Mucosa of rectum (tissue), 2 donors: Measurements from ENCODE around the gene NXPH2.

Experiments
- H3K27ac ChIP-seq, 2 donors: one replicate each; pipeline ENCODE4 v1.7.0; 2013; ENCODE audit warnings: inconsistent platforms in 2 of 2, low read depth in 2 of 2, low read length in 2 of 2
- H3K27me3 ChIP-seq, 2 donors: one replicate each; pipeline ENCODE4 v1.7.0; 2013; ENCODE audit warnings: low read length in 2 of 2; ENCODE audit not compliant: control insufficient read depth in 2 of 2, insufficient read depth in 2 of 2
- H3K36me3 ChIP-seq, 2 donors: one replicate each; pipeline ENCODE4 v1.7.0; 2013; ENCODE audit warnings: low read length in 2 of 2; ENCODE audit not compliant: control insufficient read depth in 2 of 2, insufficient read depth in 2 of 2
- H3K4me1 ChIP-seq, 2 donors: one replicate each; pipeline ENCODE4 v1.7.0; 2013; ENCODE audit warnings: low read length in 2 of 2, mild to moderate bottlenecking in 1 of 2; ENCODE audit not compliant: control insufficient read depth in 2 of 2, insufficient read depth in 2 of 2
- H3K4me3 ChIP-seq, 2 donors: one replicate each; pipeline ENCODE4 v1.7.0; 2013; ENCODE audit warnings: low read length in 2 of 2
- H3K9ac ChIP-seq, 2 donors: one replicate each; pipeline ENCODE4 v1.7.0; 2013; ENCODE audit warnings: low read length in 2 of 2, low read depth in 1 of 2, mild to moderate bottlenecking in 1 of 2
- H3K9me3 ChIP-seq, 2 donors: one replicate each; pipeline ENCODE4 v1.7.0; 2013; ENCODE audit warnings: low read length in 2 of 2; ENCODE audit not compliant: control insufficient read depth in 2 of 2
- donor health status: healthy.
- donor health status: Normal muscosa, but diverticular disease.

NXPH2 gene

DNA sequence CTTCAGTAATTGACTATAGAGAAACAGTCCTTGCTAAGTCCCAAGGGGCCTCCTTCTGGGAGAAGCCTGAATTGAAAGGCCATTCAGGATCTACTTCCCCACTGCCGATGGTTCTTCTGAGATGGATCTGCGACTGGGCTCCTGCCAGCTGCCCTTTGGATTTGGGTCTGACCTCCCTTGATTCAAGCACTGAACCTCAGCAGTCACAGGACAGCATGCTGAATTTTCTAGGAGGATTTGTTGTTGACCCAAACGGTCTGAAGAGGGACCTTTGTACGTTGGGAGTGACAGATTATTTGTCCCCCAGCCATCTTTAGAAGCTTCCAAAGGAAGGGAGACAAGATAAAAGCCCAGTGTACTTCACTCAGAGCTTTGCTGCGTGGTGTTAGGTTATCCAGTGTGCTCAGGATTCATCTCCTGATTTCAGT lies 67.1 kb downstream of the NXPH2 start:
- no peak overlapping the region for H3K27ac ChIP-seq
- no peaks in the 10 kb centered on the region for H3K4me1 ChIP-seq
- no peak overlapping the region for H3K4me3 ChIP-seq
- H3K9me3 ChIP-seq, result no peaks in the 10 kb centered on the region
- H3K36me3 ChIP-seq, result no peaks in the 10 kb centered on the region
- H3K27me3 ChIP-seq, result no peaks in the 10 kb centered on the region
- no peak overlapping the region for H3K9ac ChIP-seq

DNA sequence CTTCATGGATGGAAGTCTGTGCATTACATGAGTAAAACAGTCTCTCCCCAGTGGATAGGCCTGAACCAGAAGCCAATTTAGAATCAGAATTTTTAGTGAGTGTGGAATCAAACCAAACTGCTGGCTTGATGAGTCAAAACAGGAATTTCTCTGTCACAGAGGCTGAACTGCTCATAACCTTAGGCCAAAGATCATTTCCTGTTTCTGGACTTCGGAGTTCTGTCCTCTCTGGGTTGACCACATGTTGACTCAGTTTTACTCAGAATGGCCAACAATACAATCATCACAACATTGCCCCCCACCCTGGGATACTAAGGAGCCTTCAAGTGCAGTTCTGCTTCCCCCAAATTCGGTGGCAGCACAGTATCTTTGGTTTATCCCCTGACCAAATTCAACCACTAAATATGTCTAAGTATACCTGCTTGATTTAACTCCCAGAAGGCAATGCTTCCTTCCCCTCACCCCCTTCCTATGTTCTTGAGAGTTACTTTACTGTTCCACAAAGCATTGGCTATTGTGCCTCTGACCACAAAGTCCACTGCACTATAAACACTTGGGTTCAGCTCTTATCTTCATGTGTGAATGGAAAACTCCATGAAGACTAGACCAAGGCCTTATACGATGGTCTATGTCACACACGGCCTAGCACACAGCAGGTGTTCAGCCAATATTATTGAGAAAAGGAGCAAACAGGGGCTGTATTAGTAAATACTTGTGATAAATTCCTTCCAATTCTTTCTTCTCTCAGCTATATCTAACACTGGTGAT lies 67.8 kb downstream of the NXPH2 start:
- Histone ChIP-seq H3K4me3 (no peak overlapping the region), H3K36me3 (no peaks in the 10 kb centered on the region)

DNA sequence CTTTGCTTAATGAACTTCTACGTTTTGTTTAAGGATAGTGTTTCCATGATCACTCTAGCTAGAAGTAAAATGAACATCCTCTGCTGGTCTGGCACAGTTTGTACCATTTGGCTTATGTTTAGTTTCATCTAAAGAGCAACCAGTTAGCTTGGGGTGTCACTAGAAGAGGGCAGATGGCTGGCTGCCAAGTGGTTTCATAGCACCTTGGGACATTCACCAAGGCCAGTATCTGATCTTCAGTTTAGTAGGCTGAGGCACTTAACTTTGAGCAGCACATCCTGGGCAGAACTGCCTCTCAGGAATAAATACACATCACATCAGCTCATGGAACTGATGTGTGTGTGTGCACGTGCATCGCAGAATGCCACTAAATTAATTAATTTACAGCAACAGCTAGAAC lies 68.4 kb downstream of the NXPH2 start:
- H3K4me3 ChIP-seq, result no peak overlapping the region
- no peaks in the 10 kb centered on the region for H3K36me3 ChIP-seq
- no peaks in the 10 kb centered on the region for H3K9me3 ChIP-seq

More for the DNA sequence above, 67.8 kb downstream of the NXPH2 start:
- no peaks in the 10 kb centered on the region for H3K27me3 ChIP-seq
- H3K9me3 ChIP-seq, result no peaks in the 10 kb centered on the region
- H3K27ac ChIP-seq, result no peak overlapping the region
- H3K4me1 ChIP-seq, result no peaks in the 10 kb centered on the region
- H3K9ac ChIP-seq, result no peak overlapping the region

DNA sequence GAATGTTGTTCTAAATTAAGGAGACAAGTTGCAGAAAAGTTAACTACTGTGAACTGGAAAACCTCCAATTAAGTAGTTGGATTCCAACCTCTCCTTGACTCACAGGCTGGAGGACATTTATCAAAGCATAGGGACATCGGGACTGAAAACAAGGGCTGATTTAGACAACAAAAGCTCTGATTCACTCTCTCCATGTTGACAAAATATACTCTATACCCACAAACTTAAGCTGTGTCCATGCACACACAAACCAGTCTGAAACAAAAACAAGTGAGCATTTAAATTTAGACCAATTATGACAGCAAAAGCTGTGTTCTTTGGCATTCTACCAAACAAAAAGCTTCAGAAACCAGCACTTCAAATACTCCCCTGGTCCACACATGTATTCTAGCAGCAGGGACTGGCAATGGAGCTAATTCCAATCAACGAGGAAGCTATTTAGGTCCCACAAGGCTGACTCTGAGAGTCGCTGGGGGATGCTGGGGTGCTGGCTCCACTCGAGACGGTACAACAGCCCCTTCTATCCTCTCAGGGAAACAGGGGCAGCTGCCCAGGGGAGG lies 71.4 kb downstream of the NXPH2 start:
- H3K27me3 ChIP-seq, result no peaks in the 10 kb centered on the region
- no peak overlapping the region for H3K4me3 ChIP-seq
- H3K4me1 ChIP-seq, result no peaks in the 10 kb centered on the region
- H3K9me3 ChIP-seq, result no peaks in the 10 kb centered on the region
- no peak overlapping the region for H3K27ac ChIP-seq
- H3K36me3 ChIP-seq, result no peaks in the 10 kb centered on the region
- no peak overlapping the region for H3K9ac ChIP-seq

More for the DNA sequence above, 68.4 kb downstream of the NXPH2 start:
- no peak overlapping the region for H3K9ac ChIP-seq
- H3K27ac ChIP-seq, result no peak overlapping the region
- H3K27me3 ChIP-seq, result no peaks in the 10 kb centered on the region
- no peaks in the 10 kb centered on the region for H3K4me1 ChIP-seq

DNA sequence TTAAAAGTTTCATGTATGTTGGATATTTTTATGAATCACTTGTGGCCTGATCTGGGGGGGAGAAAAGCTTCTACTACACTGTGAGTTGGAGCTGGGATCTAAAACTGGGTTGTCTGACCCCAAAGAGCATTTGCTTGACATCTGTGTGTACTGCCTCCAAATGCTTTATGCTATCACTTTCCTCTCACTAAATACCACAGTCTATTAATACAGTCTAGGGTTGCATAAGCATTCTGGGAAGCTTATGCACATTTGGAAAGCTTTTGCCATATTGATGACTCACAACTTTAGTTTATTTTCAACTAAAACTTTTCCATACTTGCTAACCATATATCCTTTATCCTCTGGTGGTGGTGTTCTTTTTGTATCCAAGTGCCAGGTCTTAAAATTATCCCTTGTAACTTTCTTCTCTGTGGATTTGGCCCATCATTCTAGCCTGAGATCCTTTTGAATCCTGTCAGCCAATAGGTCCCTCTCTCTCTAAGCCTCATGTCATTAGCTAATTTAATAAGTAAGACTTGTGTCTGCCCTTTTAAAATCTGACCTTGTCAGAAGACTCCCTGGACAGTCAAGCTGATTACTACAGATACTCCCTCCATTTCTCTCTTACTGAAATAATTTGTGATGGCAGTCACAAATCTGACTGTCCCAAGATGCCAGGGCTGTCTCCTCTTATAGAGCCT lies 72.7 kb downstream of the NXPH2 start:
- no peak overlapping the region for H3K27ac ChIP-seq

DNA sequence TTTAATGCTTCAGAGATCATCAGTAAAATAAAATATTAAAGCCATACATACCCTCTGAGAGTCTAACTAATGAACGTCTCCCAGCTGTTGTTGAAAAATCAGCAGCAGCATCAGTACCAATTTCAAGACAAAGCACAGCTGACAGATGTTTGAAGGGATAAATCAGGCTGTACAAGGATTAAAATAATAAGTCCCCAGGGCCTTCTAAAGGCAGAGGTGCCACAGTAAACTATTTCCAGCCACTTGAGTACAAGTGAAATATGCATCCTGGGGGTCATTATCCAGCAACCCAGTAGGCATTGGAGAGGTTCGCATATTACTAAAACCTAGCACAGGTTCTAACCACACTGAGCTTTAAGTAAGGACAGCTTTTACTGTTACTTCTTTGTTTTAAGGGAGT lies 76.9 kb downstream of the NXPH2 start:
- Histone ChIP-seq H3K4me3 (no peak overlapping the region), H3K27me3 (no peaks in the 10 kb centered on the region), H3K27ac (no peak overlapping the region), H3K9ac (no peak overlapping the region), H3K9me3 (no peaks in the 10 kb centered on the region), H3K36me3 (no peaks in the 10 kb centered on the region), H3K4me1 (no peaks in the 10 kb centered on the region)

More for the DNA sequence above, 72.7 kb downstream of the NXPH2 start:
- no peaks in the 10 kb centered on the region for H3K36me3 ChIP-seq
- no peak overlapping the region for H3K4me3 ChIP-seq
- no peaks in the 10 kb centered on the region for H3K27me3 ChIP-seq
- no peak overlapping the region for H3K9ac ChIP-seq
- no peaks in the 10 kb centered on the region for H3K4me1 ChIP-seq
- no peaks in the 10 kb centered on the region for H3K9me3 ChIP-seq

DNA sequence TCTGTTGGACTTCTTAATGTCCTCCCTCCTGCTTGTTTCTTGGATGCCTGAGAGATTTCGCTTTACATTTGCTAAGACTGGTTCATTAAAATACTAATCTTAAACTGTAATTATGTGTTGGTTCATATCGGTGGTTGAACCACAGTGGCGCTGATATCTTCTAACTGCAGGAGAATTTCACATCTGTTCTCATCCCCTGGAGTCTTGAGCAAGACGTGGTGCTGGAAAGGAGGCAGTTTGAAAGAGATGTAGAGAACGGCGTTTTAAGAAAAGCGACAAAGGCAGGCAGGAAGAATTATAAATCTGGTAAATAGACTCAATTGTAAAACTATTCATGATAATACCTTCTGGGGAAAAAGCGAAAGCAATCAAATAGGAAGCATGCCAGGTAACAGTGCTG lies 79.5 kb downstream of the NXPH2 start:
- no peak overlapping the region for H3K27ac ChIP-seq
- H3K9ac ChIP-seq, result no peak overlapping the region
- H3K9me3 ChIP-seq, result no peaks in the 10 kb centered on the region
- H3K36me3 ChIP-seq, result no peaks in the 10 kb centered on the region
- no peaks in the 10 kb centered on the region for H3K27me3 ChIP-seq
- H3K4me1 ChIP-seq, result no peaks in the 10 kb centered on the region
- no peak overlapping the region for H3K4me3 ChIP-seq

DNA sequence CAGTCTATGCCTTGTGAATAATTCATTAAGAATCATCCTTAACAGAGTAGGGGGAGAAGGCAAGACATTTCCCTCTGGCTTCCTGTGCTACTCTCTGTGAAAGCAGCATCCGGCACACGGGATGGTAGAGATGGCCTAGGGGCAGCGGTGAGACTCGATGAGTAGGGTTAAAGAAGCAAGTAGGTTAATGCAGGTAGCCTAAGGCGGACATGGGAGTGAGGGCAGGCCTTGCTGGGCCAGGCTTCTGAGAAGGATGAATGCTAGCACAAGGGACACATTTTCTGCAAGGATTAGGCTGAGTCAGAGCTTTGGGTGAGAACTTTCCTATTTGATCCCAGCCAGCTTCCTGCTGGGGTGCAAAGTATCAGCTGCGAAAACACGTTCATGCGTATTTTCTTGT lies 80.8 kb downstream of the NXPH2 start:
- H3K9me3 ChIP-seq, result no peaks in the 10 kb centered on the region
- H3K4me3 ChIP-seq, result no peak overlapping the region
- no peaks in the 10 kb centered on the region for H3K27me3 ChIP-seq
- no peak overlapping the region for H3K9ac ChIP-seq
- H3K36me3 ChIP-seq, result no peaks in the 10 kb centered on the region
- no peaks in the 10 kb centered on the region for H3K4me1 ChIP-seq
- H3K27ac ChIP-seq, result no peak overlapping the region

DNA sequence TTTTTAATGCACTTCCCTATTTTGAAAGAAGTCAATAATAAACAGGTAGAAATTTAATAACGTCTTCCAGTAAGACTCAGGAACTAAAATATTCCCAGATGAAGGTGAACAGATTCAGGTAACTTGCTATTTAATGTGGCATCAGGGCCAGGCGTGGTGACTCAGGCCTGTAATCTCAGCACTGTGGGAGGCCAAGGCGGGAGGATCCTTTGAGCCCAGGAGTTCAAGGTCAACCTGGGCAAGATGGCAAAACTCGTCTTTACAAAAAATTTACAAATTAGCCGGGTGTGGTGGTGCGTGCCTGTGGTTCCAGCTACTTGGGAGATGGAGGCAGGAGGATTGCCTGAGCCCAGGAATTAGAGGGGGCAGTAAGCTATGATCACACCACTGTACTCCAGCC lies 81.8 kb downstream of the NXPH2 start:
- Histone ChIP-seq H3K36me3 (no peaks in the 10 kb centered on the region), H3K9me3 (no peaks in the 10 kb centered on the region)

DNA sequence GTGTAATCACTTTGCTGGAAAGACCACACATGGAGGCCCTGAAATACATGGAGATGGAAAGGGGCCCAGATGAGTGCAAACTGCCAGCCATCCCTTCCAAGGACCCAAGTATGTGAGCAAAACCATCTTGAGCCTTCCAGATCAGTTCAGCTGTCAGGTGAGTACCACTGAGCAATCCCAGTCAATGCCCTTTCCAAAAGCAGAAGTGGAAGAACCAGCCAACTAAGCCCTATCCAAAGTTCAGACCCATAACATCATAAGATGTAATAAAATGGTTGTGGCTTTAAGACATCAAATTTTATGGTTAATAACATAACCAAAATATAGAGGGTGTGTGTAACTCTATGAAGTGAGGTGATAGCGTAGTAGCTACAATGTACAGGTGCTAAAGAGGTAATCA lies 88.5 kb downstream of the NXPH2 start:
- H3K36me3 ChIP-seq, result no peaks in the 10 kb centered on the region
- no peak overlapping the region for H3K4me3 ChIP-seq
- H3K27ac ChIP-seq, result no peak overlapping the region
- H3K9ac ChIP-seq, result no peak overlapping the region
- no peaks in the 10 kb centered on the region for H3K4me1 ChIP-seq
- no peaks in the 10 kb centered on the region for H3K9me3 ChIP-seq
- no peaks in the 10 kb centered on the region for H3K27me3 ChIP-seq

More for the DNA sequence above, 81.8 kb downstream of the NXPH2 start:
- no peak overlapping the region for H3K9ac ChIP-seq
- H3K27me3 ChIP-seq, result no peaks in the 10 kb centered on the region
- H3K4me3 ChIP-seq, result no peak overlapping the region
- no peak overlapping the region for H3K27ac ChIP-seq
- H3K4me1 ChIP-seq, result no peaks in the 10 kb centered on the region
